ENCODE measurements around the gene ACVR1. TPM values are rescaled to one million over a fixed set of nuclear protein-coding genes. Genes with fewer than 3 reads are reported as not detected.

The ACVR1 gene
- total and polyA plus RNA-seq, 9 of the 15 experiments (the other 6 are each of a cell fraction or from before 2014, with no cell fraction given): 3.8 to 14.3 (median 6.9) TPM

DNA sequence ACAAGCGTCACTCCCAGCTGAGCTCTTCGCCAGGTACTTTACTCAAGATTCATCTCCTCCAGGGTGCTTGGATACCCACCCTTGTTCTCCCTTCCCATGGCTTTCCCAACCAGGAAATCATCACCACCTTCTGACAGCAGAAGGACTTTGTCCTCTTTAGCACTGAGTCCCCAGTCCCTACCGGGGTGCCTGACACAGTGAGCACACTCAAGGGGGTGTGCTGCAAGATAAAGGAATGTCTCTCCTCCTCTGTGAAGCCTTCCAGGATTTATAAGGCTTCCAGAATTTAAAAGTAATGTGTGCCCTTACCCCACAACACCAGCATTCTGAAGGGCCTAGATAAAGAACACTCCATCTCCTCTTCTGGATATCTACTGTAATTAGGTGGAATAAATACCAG, 39.6 kb downstream of the ACVR1 start (continued):
- TF ChIP-seq ZNF197 (CRISPR knock-in tag; IDR thresholded peaks at IDR 0.05; ENCODE audit: low read depth): no peak
- peak; percentile 40; the same call in 1 of the 2 replicates for TF ChIP-seq ZNF24 (IDR thresholded peaks at IDR 0.05)
- no peak for TF ChIP-seq GATAD2B (IDR thresholded peaks at IDR 0.05; ENCODE audit: borderline replicate concordance)
- TF ChIP-seq, protein P1, sequence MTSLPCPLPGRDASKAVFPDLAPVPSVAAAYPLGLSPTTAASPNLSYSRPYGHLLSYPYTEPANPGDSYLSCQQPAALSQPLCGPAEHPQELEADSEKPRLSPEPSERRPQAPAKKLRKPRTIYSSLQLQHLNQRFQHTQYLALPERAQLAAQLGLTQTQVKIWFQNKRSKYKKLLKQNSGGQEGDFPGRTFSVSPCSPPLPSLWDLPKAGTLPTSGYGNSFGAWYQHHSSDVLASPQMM (CRISPR knock-in tag; IDR thresholded peaks at IDR 0.05): no peak

DNA sequence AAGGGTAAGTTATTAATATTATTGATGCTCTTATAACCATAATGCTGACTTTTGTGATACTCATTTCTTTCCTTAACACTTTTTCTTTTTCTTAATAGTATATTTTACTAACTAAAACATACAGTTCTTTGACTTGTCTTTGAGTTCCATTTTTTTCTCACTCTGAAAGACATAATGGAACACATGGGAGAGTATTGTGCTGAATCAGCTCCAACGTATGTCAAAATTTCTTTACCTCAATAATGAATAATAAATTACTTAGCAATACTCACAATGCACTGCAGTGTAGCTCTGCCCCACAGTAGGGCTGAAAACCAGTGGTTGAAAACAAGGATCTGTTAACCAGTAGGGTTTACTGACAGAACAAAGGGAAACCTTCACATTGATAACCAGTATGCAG, 40.7 kb downstream of the ACVR1 start:
- no peak for DNase-seq (ENCODE audit: extremely low read depth in 1 of 4, low spot score in 3 of 4)

More for the DNA sequence above, 40.7 kb downstream of the ACVR1 start:
- ChIA-PET CTCF (ENCODE audit: low intra/inter-chr PET ratio) (no interaction called here), POLR2A (no interaction called here)
- no TSS peak for BruUV-seq (replicated peaks)
- FAIRE-seq (no peak), ATAC-seq (no peak)
- peak; percentile 64 for TF ChIP-seq MAFG (tag; conservative IDR thresholded peaks at IDR 0.05)
- TF ChIP-seq MAFF (IDR thresholded peaks at IDR 0.05; ENCODE audit: low read length): peak; percentile 57; the same call in 1 of the 2 replicates
- TF ChIP-seq C11orf30 (IDR thresholded peaks at IDR 0.05; ENCODE audit: low read depth): peak; percentile 79
- peak; percentile 36; the same call in 1 of the 2 replicates for TF ChIP-seq MAFK (IDR thresholded peaks at IDR 0.05; ENCODE audit: low read length)
- no peak for TF ChIP-seq POLR2AphosphoS5 (IDR thresholded peaks at IDR 0.05; ENCODE audit: control insufficient read depth, insufficient read depth, low read depth, low read length)
- TF ChIP-seq ATF1 (CRISPR knock-in tag; IDR thresholded peaks at IDR 0.05): no peak
- no peak for TF ChIP-seq ATF1 (tag; IDR thresholded peaks at IDR 0.05)
- peak; percentile 39; the same call in 1 of the 2 replicates for TF ChIP-seq HMBOX1 (IDR thresholded peaks at IDR 0.05)
- TF ChIP-seq THAP7 (CRISPR knock-in tag; IDR thresholded peaks at IDR 0.05): no peak
- TF ChIP-seq ZNF316 (IDR thresholded peaks at IDR 0.05): peak; percentile 87
- Histone ChIP-seq H2AFZ (ENCODE audit: low read depth, low read length) (no peak overlapping the region), H3K9me1 (ENCODE audit: control insufficient read depth, insufficient read depth, low read length) (no peaks in the 10 kb centered on the region), H3K4me1 (replicated peaks in 1 of 2; ENCODE audit: control insufficient read depth in 2 of 2, insufficient read depth in 2 of 2, low read length in 2 of 2) (peaks cover 8 to 51% of the 10 kb centered on the region in 2 experiments), H3K79me2 (ENCODE audit: control insufficient read depth, insufficient read depth, low read length) (peaks cover 19% of the 10 kb centered on the region; the same call in 2 of the 3 replicates), H4K20me1 (replicated peaks; ENCODE audit: control insufficient read depth, insufficient read depth, low read length) (no peaks in the 10 kb centered on the region), H3K9ac (ENCODE audit: insufficient read depth in 1 of 2, low read depth in 2 of 2, low read length in 2 of 2) (no peak overlapping the region), H3K27ac (ENCODE audit: extremely low read depth, low read depth, low read length) (no peak overlapping the region), H3K27me3 (ENCODE audit: control insufficient read depth in 2 of 2, insufficient read depth in 2 of 2, low read length in 2 of 2) (no peaks in the 10 kb centered on the region), H3K36me3 (ENCODE audit: control insufficient read depth, insufficient read depth, low read length) (no peaks in the 10 kb centered on the region; the same call in 2 of the 3 replicates), H3K9me3 (replicated peaks; ENCODE audit: control insufficient read depth, insufficient read depth, low read depth, low read length) (no peaks in the 10 kb centered on the region), H3K4me2 (ENCODE audit: insufficient read depth, low read length) (no peak overlapping the region), H3K4me3 (no peak overlapping the region)
- intact Hi-C loops (cut with micrococcal nuclease) (loop anchor here (5.0 kb wide), 1 partner anchor 172 kb away; no protein-coding TSS in a partner anchor), in situ Hi-C loops (cut with MboI) (no loop called here)
- WGBS (ENCODE audit: insufficient coverage, low coverage, missing lambda C conversion rate): 71% methylated on average over 1 of the region's 1 CpG

All from K562 (cell line).